GDM1 (cell line): ENCODE results near the gene TTC17.
"Not testable (repeated sequence)": the region's sequence is repeated elsewhere in the genome, so short reads cannot be mapped to it uniquely, and the experiment has no call there.

ENCODE experiments used
- DNase-seq: peaks from one replicate; lab custom pipeline; 2025; lab: John Stamatoyannopoulos, UW

Gene TTC17

GRCh38 chr11:43358801-43359421 is at the start of gene TTC17:
TTC17 (plus strand) TSS chr11:43358920; CDS start chr11:43358955, 35 bp downstream.
- peak; percentile 88 for DNase-seq

GRCh38 chr11:43311791-43312607 is 46.7 kb upstream of the TTC17 start, which contains the start of gene API5:
API5 (plus strand) TSS chr11:43311996; CDS start chr11:43312128, 132 bp downstream.
- peak; percentile 93 for DNase-seq

- DNase-seq: no peak
These were observed 42.8 kb upstream of the TTC17 start for GRCh38 chr11:43315966-43316365.

GRCh38 chr11:43316451-43316850 is 42.3 kb upstream of the TTC17 start:
- DNase-seq: no peak

- no peak for DNase-seq
These were observed 30.7 kb upstream of the TTC17 start for GRCh38 chr11:43327987-43328386.

- no peak for DNase-seq
These were observed 30.2 kb upstream of the TTC17 start for GRCh38 chr11:43328482-43328881.

GRCh38 chr11:43341159-43341558 is 17.6 kb upstream of the TTC17 start:
- DNase-seq: no peak

GRCh38 chr11:43351426-43351825 is 7.3 kb upstream of the TTC17 start:
- DNase-seq: not testable (repeated sequence)

GRCh38 chr11:43354311-43354710 is 4.4 kb upstream of the TTC17 start:
- no peak for DNase-seq

- no peak for DNase-seq
These were observed 2.4 kb upstream of the TTC17 start for GRCh38 chr11:43356336-43356735.

GRCh38 chr11:43358279-43358800 is 380 bp upstream of the TTC17 start:
- DNase-seq: no peak

- no peak for DNase-seq
These were observed 700 bp downstream of the TTC17 start for GRCh38 chr11:43359422-43359818.

GRCh38 chr11:43360361-43361032 is 1.8 kb downstream of the TTC17 start:
- DNase-seq: no peak

- DNase-seq: no peak
These were observed 8.0 kb downstream of the TTC17 start for GRCh38 chr11:43366677-43367076.

- DNase-seq: no peak
These were observed 8.9 kb downstream of the TTC17 start for GRCh38 chr11:43367382-43368178.

GRCh38 chr11:43376065-43376464 is 17.3 kb downstream of the TTC17 start:
- no peak for DNase-seq

GRCh38 chr11:43376594-43376993 is 17.9 kb downstream of the TTC17 start:
- DNase-seq: no peak

GRCh38 chr11:43377389-43377788 is 18.7 kb downstream of the TTC17 start:
- DNase-seq: no peak

- DNase-seq: no peak
These were observed 20.2 kb downstream of the TTC17 start for GRCh38 chr11:43378897-43379296.

GRCh38 chr11:43381802-43382201 is 23.1 kb downstream of the TTC17 start:
- no peak for DNase-seq

- no peak for DNase-seq
These were observed 23.9 kb downstream of the TTC17 start for GRCh38 chr11:43382614-43383013.

GRCh38 chr11:43384393-43384792 is 25.7 kb downstream of the TTC17 start:
- DNase-seq: no peak
